Panc1 (cell line): ENCODE measurements around the gene PUS1. TPM values are rescaled to one million over a fixed set of nuclear protein-coding genes. Genes with fewer than 3 reads are reported as not detected.

Experiments
- ATAC-seq: fragments of 200-7000 bp; cut with Tn5 transposase; 2 replicates; pipeline ENCODE4 v1.9.1; 2020; ENCODE audit warnings: mild to moderate bottlenecking, moderate library complexity
- BruUV-seq: library from RNA; stranded (reverse); fragments of 400-500 nt; replicated peaks from 2 replicates; lab custom pipeline; 2021; lab: Mats Ljungman, UMichigan
- CTCF ChIA-PET: fragments of 300-600 bp; sonication (Branson Sonifier 250); formaldehyde crosslinking; loops from one replicate; lab custom pipeline; 2022; ENCODE audit warnings: antibody characterized with exemption; lab: Charles Lee
- POLR2A ChIA-PET: fragments of 300-600 bp; sonication (Branson Sonifier 250); formaldehyde crosslinking; loops from one replicate; lab custom pipeline; 2022; ENCODE audit warnings: antibody characterized with exemption; lab: Charles Lee
- DNase-seq: peaks from one replicate; pipeline ENCODE4 v3.0.0-alpha.2; 2010; ENCODE audit warnings: low read depth, low spot score
- H3K27ac ChIP-seq: 2 replicates; pipeline ENCODE4 v1.5.1; 2011; ENCODE audit warnings: mild to moderate bottlenecking, low read length, inconsistent platforms
- H3K27me3 ChIP-seq: fragments of 200-500 bp; sonication (Bioruptor generic); 2 replicates; pipeline ENCODE4 v1.6.0; 2014; ENCODE audit warnings: low read length, inconsistent platforms; ENCODE audit not compliant: control insufficient read depth, insufficient read depth
- H3K36me3 ChIP-seq: fragments of 200-500 bp; sonication (Bioruptor generic); 2 replicates; pipeline ENCODE4 v1.5.1; 2014; ENCODE audit warnings: inconsistent platforms, mild to moderate bottlenecking, low read length, moderate library complexity; ENCODE audit not compliant: control insufficient read depth, insufficient read depth
- H3K4me1 ChIP-seq: 2 replicates; pipeline ENCODE4 v1.5.1; 2011; ENCODE audit warnings: inconsistent platforms, mild to moderate bottlenecking, low read length, moderate library complexity; ENCODE audit not compliant: control insufficient read depth, insufficient read depth
- H3K4me3 ChIP-seq, 2 experiments: 2 replicates each; pipeline ENCODE4 v1.5.1; 2011 to 2012; ENCODE audit warnings: low read depth in 2 of 2, low read length in 2 of 2, mild to moderate bottlenecking in 2 of 2, inconsistent platforms in 1 of 2, moderate library complexity in 1 of 2
- H3K9me3 ChIP-seq: fragments of 200-500 bp; sonication (Bioruptor generic); 2 replicates; pipeline ENCODE4 v1.5.1; 2014; ENCODE audit warnings: low read depth, mild to moderate bottlenecking, inconsistent platforms, low read length, moderate library complexity; ENCODE audit not compliant: control insufficient read depth, insufficient read depth
- CTCF ChIP-seq: fragments of 450-650 bp; IDR thresholded peaks from 2 replicates; pipeline ENCODE4 v1.5.1; 2017; ENCODE audit warnings: mild to moderate bottlenecking
- POLR2AphosphoS5 ChIP-seq: IDR thresholded peaks from 2 replicates; pipeline ENCODE4 v1.6.1; 2012; ENCODE audit warnings: mild to moderate bottlenecking, low read depth, low read length, moderate library complexity
- SIN3A ChIP-seq: IDR thresholded peaks from 2 replicates; pipeline ENCODE4 v1.6.1; 2012; ENCODE audit warnings: low read depth, mild to moderate bottlenecking, low read length, moderate library complexity, borderline replicate concordance; ENCODE audit not compliant: insufficient read depth
- TCF7L2 ChIP-seq: IDR thresholded peaks from 2 replicates; pipeline ENCODE4 v1.6.1; 2011; ENCODE audit warnings: mild to moderate bottlenecking, low read depth, low read length, inconsistent platforms
- in situ Hi-C: cut with HindIII; loops from 2 replicates; pipeline ENCODE4 v1.10.0; 2016; ENCODE audit warnings: low sequenced_read_pairs, low pct_unique_long_range_greater_than_20kb
- intact Hi-C: fragments of 100-400 bp; cut with micrococcal nuclease; formaldehyde crosslinking; loops from one replicate; pipeline ENCODE4 v1.10.0; 2022; ENCODE audit not compliant: unreplicated experiment
- total RNA-seq: library from RNA; stranded (reverse); gene quantifications from one replicate; pipeline ENCODE4 v1.2.1, GENCODE V29; 2021; ENCODE audit not compliant: unreplicated experiment
- TF ChIP-seq, protein P1 (sequence below), 2 experiments: IDR thresholded peaks; 2 replicates each; pipeline ENCODE4 v1.6.1; 2011 to 2012; ENCODE audit warnings: low read depth in 2 of 2, control low read depth in 1 of 2, low read length in 1 of 2, mild to moderate bottlenecking in 1 of 2, moderate library complexity in 1 of 2; ENCODE audit not compliant: insufficient read depth in 1 of 2

Gene PUS1
- total RNA-seq, 1 experiment from 2014 or later: 108 TPM

- Histone ChIP-seq H3K27me3 (no peaks in the 10 kb centered on the region), H3K4me3 (no peak overlapping the region), H3K4me1 (no peaks in the 10 kb centered on the region), H3K27ac (no peak overlapping the region), H3K36me3 (peaks cover 11% of the 10 kb centered on the region), H3K9me3 (no peaks in the 10 kb centered on the region)
- TF ChIP-seq CTCF (no peak), POLR2AphosphoS5 (no peak), SIN3A (no peak), TCF7L2 (no peak)
- TF ChIP-seq, protein P1, sequence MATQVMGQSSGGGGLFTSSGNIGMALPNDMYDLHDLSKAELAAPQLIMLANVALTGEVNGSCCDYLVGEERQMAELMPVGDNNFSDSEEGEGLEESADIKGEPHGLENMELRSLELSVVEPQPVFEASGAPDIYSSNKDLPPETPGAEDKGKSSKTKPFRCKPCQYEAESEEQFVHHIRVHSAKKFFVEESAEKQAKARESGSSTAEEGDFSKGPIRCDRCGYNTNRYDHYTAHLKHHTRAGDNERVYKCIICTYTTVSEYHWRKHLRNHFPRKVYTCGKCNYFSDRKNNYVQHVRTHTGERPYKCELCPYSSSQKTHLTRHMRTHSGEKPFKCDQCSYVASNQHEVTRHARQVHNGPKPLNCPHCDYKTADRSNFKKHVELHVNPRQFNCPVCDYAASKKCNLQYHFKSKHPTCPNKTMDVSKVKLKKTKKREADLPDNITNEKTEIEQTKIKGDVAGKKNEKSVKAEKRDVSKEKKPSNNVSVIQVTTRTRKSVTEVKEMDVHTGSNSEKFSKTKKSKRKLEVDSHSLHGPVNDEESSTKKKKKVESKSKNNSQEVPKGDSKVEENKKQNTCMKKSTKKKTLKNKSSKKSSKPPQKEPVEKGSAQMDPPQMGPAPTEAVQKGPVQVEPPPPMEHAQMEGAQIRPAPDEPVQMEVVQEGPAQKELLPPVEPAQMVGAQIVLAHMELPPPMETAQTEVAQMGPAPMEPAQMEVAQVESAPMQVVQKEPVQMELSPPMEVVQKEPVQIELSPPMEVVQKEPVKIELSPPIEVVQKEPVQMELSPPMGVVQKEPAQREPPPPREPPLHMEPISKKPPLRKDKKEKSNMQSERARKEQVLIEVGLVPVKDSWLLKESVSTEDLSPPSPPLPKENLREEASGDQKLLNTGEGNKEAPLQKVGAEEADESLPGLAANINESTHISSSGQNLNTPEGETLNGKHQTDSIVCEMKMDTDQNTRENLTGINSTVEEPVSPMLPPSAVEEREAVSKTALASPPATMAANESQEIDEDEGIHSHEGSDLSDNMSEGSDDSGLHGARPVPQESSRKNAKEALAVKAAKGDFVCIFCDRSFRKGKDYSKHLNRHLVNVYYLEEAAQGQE (IDR thresholded peaks at IDR 0.05; ENCODE audit: insufficient read depth in 1 of 2, low read depth in 2 of 2, low read length in 1 of 2): no peak
- ATAC-seq: no peak
- in situ Hi-C loops: no loop called here
- no TSS peak for BruUV-seq
- intact Hi-C loops: no loop called here
- ChIA-PET CTCF (no interaction called here), POLR2A (interaction anchor here (0.6 kb wide), 1 partner anchor 229 kb away, joined by 5 read pairs; no protein-coding TSS in a partner anchor)
- DNase-seq: no peak
Measured at GRCh38 chr12:131990066-131990979, 61.2 kb downstream of the PUS1 start.

- Histone ChIP-seq H3K4me1 (no peaks in the 10 kb centered on the region), H3K4me3 (no peak overlapping the region), H3K36me3 (peaks cover 11% of the 10 kb centered on the region), H3K27me3 (no peaks in the 10 kb centered on the region), H3K9me3 (no peaks in the 10 kb centered on the region), H3K27ac (no peak overlapping the region)
- ATAC-seq (no peak), DNase-seq (no peak)
- no TSS peak for BruUV-seq
- in situ Hi-C loops: no loop called here
- ChIA-PET CTCF (no interaction called here), POLR2A (no interaction called here)
- TF ChIP-seq CTCF (no peak), TCF7L2 (no peak), SIN3A (no peak), POLR2AphosphoS5 (no peak)
- TF ChIP-seq, protein P1 (IDR thresholded peaks at IDR 0.05; ENCODE audit: insufficient read depth in 1 of 2, low read depth in 2 of 2, low read length in 1 of 2): no peak
- intact Hi-C loops: no loop called here
Measured at GRCh38 chr12:131990980-131991305, 61.9 kb downstream of the PUS1 start.
